H1 (cell line): ENCODE results near the gene BTBD16. TPM values are rescaled to one million over a fixed set of nuclear protein-coding genes. Genes with fewer than 3 reads are reported as not detected.

Experiments
- CTCF ChIA-PET: fragments of 300-600 bp; sonication (Branson Sonifier 250); formaldehyde crosslinking; loops from one replicate; lab custom pipeline; 2021; ENCODE audit not compliant: partially characterized antibody; lab: Charles Lee
- POLR2A ChIA-PET: fragments of 300-600 bp; sonication (Branson Sonifier 250); formaldehyde crosslinking; loops from one replicate; lab custom pipeline; 2021; ENCODE audit warnings: inconsistent platforms; ENCODE audit not compliant: partially characterized antibody; lab: Charles Lee
- DNase-seq, 2 experiments: peaks; one replicate each; pipeline versions ENCODE4 v3.0.0 to v3.0.0-alpha.2; 2010 to 2022; ENCODE audit warnings: low spot score in 2 of 2, low read depth in 1 of 2, mixed read lengths in 1 of 2
- FAIRE-seq: peaks from 2 replicates; lab custom pipeline; 2011; peaks lifted over from hg19 to GRCh38; lab: Jason Lieb, UNC
- H2AFZ ChIP-seq: 2 replicates; pipeline ENCODE4 v1.8.1; 2012; ENCODE audit warnings: low read length, inconsistent platforms
- H2AK5ac ChIP-seq: 2 replicates; pipeline ENCODE4 v1.6.1; 2013; ENCODE audit warnings: low read depth, low read length
- H2BK120ac ChIP-seq: replicated peaks from 2 replicates; pipeline ENCODE3; 2013; ENCODE audit warnings: low read depth, low read length, inconsistent platforms
- H2BK12ac ChIP-seq: 2 replicates; pipeline ENCODE4 v1.6.1; 2013; ENCODE audit warnings: low read depth, low read length
- H2BK15ac ChIP-seq: 2 replicates; pipeline ENCODE4 v1.6.1; 2013; ENCODE audit warnings: low read length
- H2BK20ac ChIP-seq: 2 replicates; pipeline ENCODE4 v1.6.1; 2013; ENCODE audit warnings: low read length
- H2BK5ac ChIP-seq: 2 replicates; pipeline ENCODE4 v1.6.1; 2013; ENCODE audit warnings: low read depth, low read length
- H3K14ac ChIP-seq: 2 replicates; pipeline ENCODE4 v1.6.1; 2013; ENCODE audit warnings: inconsistent platforms; ENCODE audit not compliant: insufficient read length
- H3K18ac ChIP-seq: 2 replicates; pipeline ENCODE4 v1.6.1; 2013; ENCODE audit warnings: low read length; ENCODE audit errors: extremely low read depth
- H3K23ac ChIP-seq: 2 replicates; pipeline ENCODE4 v1.6.1; 2013; ENCODE audit warnings: inconsistent platforms; ENCODE audit not compliant: insufficient read length
- H3K23me2 ChIP-seq: 2 replicates; pipeline ENCODE4 v1.6.1; 2013; ENCODE audit warnings: low read depth, low read length
- H3K27ac ChIP-seq: 2 replicates; pipeline ENCODE4 v1.6.1; 2011; ENCODE audit warnings: low read depth, low read length, inconsistent platforms
- H3K27me3 ChIP-seq, 4 experiments: replicated peaks in 1 of 4; 1 replicate in 1 of 4; 2 replicates in 3 of 4; pipeline versions ENCODE4 v1.6.1 to v1.8.1; 2011 to 2013; ENCODE audit warnings: low read length in 3 of 4, mild to moderate bottlenecking in 3 of 4, inconsistent platforms in 2 of 4, mixed read lengths in 2 of 4, moderate library complexity in 1 of 4; ENCODE audit not compliant: control insufficient read depth in 3 of 4, insufficient read depth in 3 of 4; ENCODE audit errors: extremely low read depth in 1 of 4
- H3K36me3 ChIP-seq, 4 experiments: 2 replicates each; pipeline versions ENCODE4 v1.6.1 to v1.8.1; 2011 to 2013; ENCODE audit warnings: mild to moderate bottlenecking in 4 of 4, low read length in 3 of 4, moderate library complexity in 2 of 4, control low read depth in 1 of 4, inconsistent platforms in 1 of 4; ENCODE audit not compliant: insufficient read depth in 4 of 4, control insufficient read depth in 2 of 4
- H3K4ac ChIP-seq: replicated peaks from 2 replicates; pipeline ENCODE3; 2013; ENCODE audit warnings: low read length, low read depth, mixed read lengths, inconsistent platforms; ENCODE audit not compliant: insufficient read length
- H3K4me1 ChIP-seq, 4 experiments: replicated peaks in 1 of 4; 1 replicate in 1 of 4; 2 replicates in 3 of 4; pipeline versions ENCODE4 v1.6.1 to v1.8.1; 2011 to 2013; ENCODE audit warnings: low read length in 3 of 4, inconsistent platforms in 2 of 4, mixed read lengths in 1 of 4; ENCODE audit not compliant: insufficient read depth in 4 of 4, control insufficient read depth in 3 of 4
- H3K4me2 ChIP-seq, 2 experiments: 2 replicates each; pipeline versions ENCODE4 v1.6.1 to v1.8.1; 2011 to 2013; ENCODE audit warnings: low read depth in 2 of 2, low read length in 2 of 2, control low read depth in 1 of 2, inconsistent platforms in 1 of 2, mild to moderate bottlenecking in 1 of 2; ENCODE audit not compliant: insufficient read depth in 1 of 2
- H3K4me3 ChIP-seq, 4 experiments: fragments of 200-600, 300-600 bp in 1 of 4; sonication (generic), shearing (Covaris generic), sonication (Bioruptor Twin) in 1 of 4; 2 replicates each; pipeline versions ENCODE4 v1.5.1 to v1.8.1; 2011 to 2016; ENCODE audit warnings: low read length in 4 of 4, low read depth in 3 of 4, control low read depth in 2 of 4, inconsistent platforms in 2 of 4, mild to moderate bottlenecking in 2 of 4, mixed read lengths in 1 of 4, moderate library complexity in 1 of 4; ENCODE audit not compliant: insufficient read depth in 2 of 4; ENCODE audit errors: extremely low read depth in 1 of 4
- H3K56ac ChIP-seq: replicated peaks from 2 replicates; pipeline ENCODE3; 2013; ENCODE audit warnings: low read depth, mild to moderate bottlenecking, mixed read lengths, low read length, inconsistent platforms; ENCODE audit not compliant: insufficient read length
- H3K79me1 ChIP-seq: 2 replicates; pipeline ENCODE4 v1.6.1; 2013; ENCODE audit warnings: low read depth, low read length, control low read depth
- H3K79me2 ChIP-seq, 2 experiments: 2 replicates each; pipeline versions ENCODE4 v1.6.1 to v1.8.1; 2012 to 2013; ENCODE audit warnings: low read length in 2 of 2, mild to moderate bottlenecking in 2 of 2, inconsistent platforms in 1 of 2; ENCODE audit not compliant: insufficient read depth in 2 of 2, control insufficient read depth in 1 of 2
- H3K9ac ChIP-seq, 4 experiments: replicated peaks in 1 of 4; 1 replicate in 1 of 4; 2 replicates in 3 of 4; pipeline versions ENCODE4 v1.6.1 to v1.8.1; 2011 to 2013; ENCODE audit warnings: low read depth in 3 of 4, low read length in 3 of 4, control low read depth in 2 of 4, mild to moderate bottlenecking in 2 of 4, moderate library complexity in 2 of 4, inconsistent platforms in 1 of 4; ENCODE audit errors: extremely low read depth in 1 of 4
- H3K9me3 ChIP-seq, 2 experiments: 2 replicates each; pipeline versions ENCODE4 v1.6.1 to v1.8.1; 2012 to 2013; ENCODE audit warnings: mild to moderate bottlenecking in 2 of 2, moderate library complexity in 2 of 2, control low read depth in 1 of 2, inconsistent platforms in 1 of 2, low read depth in 1 of 2, low read length in 1 of 2, mixed read lengths in 1 of 2; ENCODE audit not compliant: insufficient read depth in 2 of 2
- H4K20me1 ChIP-seq, 2 experiments: replicated peaks in 1 of 2; 2 replicates each; pipeline versions ENCODE3 to v1.8.1; 2011 to 2013; ENCODE audit warnings: inconsistent platforms in 2 of 2, low read length in 2 of 2, mild to moderate bottlenecking in 1 of 2; ENCODE audit not compliant: insufficient read depth in 2 of 2, control insufficient read depth in 1 of 2
- H4K5ac ChIP-seq: 2 replicates; pipeline ENCODE4 v1.6.1; 2013; ENCODE audit warnings: low read length, low read depth, mixed read lengths, inconsistent platforms; ENCODE audit not compliant: insufficient read length
- H4K8ac ChIP-seq: 2 replicates; pipeline ENCODE4 v1.8.0; 2013; ENCODE audit warnings: mild to moderate bottlenecking, moderate library complexity, low read length, inconsistent platforms; ENCODE audit not compliant: insufficient read depth; ENCODE audit errors: extremely low read depth
- H4K91ac ChIP-seq: replicated peaks from 2 replicates; pipeline ENCODE3; 2013; ENCODE audit warnings: low read length, mixed read lengths, inconsistent platforms; ENCODE audit not compliant: insufficient read length
- BACH1 ChIP-seq: IDR thresholded peaks from 2 replicates; pipeline ENCODE4 v1.6.1; 2012; ENCODE audit warnings: low read length, improper control_type of control experiment
- BCL11A ChIP-seq, 2 experiments: IDR thresholded peaks; one replicate each; pipeline ENCODE4 v1.6.1; 2011; ENCODE audit warnings: low read depth in 2 of 2, low read length in 2 of 2, mild to moderate bottlenecking in 2 of 2
- KDM5A ChIP-seq: fragments of 200-600 bp; IDR thresholded peaks from 2 replicates; pipeline ENCODE4 v1.7.1; 2012; ENCODE audit warnings: mild to moderate bottlenecking, low read length, inconsistent platforms, mixed read lengths
- POLR2AphosphoS5 ChIP-seq: IDR thresholded peaks from 2 replicates; pipeline ENCODE4 v1.6.1; 2011; ENCODE audit warnings: low read depth, low read length
- RBBP5 ChIP-seq: IDR thresholded peaks from 2 replicates; pipeline ENCODE4 v1.7.1; 2012; ENCODE audit warnings: low read depth, mild to moderate bottlenecking, inconsistent platforms, low read length, moderate library complexity, borderline replicate concordance
- RXRA ChIP-seq: IDR thresholded peaks from 2 replicates; pipeline ENCODE4 v1.6.1; 2011; ENCODE audit warnings: low read depth, mild to moderate bottlenecking, low read length, moderate library complexity; ENCODE audit not compliant: insufficient read depth
- SP1 ChIP-seq: IDR thresholded peaks from 2 replicates; pipeline ENCODE4 v1.6.1; 2011; ENCODE audit warnings: low read depth, low read length
- TCF12 ChIP-seq: IDR thresholded peaks from 2 replicates; pipeline ENCODE4 v1.6.1; 2011; ENCODE audit warnings: low read depth, mild to moderate bottlenecking, low read length
- WGBS, 2 experiments: shearing (Covaris generic) in 1 of 2; methylation state at CpG; one replicate each; pipeline versions ENCODE4 v1.1.6 to v1.1.7; 2013 to 2015; ENCODE audit warnings: low lambda C conversion rate in 2 of 2, mixed read lengths in 2 of 2, inconsistent platforms in 1 of 2, low coverage in 1 of 2, missing lambda C conversion rate in 1 of 2; ENCODE audit not compliant: insufficient replicate concordance in 2 of 2, insufficient coverage in 1 of 2, insufficient read length in 1 of 2; ENCODE audit errors: extremely low coverage in 1 of 2, missing lambda C conversion rate in 1 of 2; 5-methylcytosine and 5-hydroxymethylcytosine counted together
- polyA plus RNA-seq, 7 experiments: library from polyadenylated mRNA; depleted of rRNA in 3 of 7; stranded (reverse) in 5 of 7; unstranded in 2 of 7; fragments of >200 nt in 5 of 7; fragments of 200-250 nt in 2 of 7; gene quantifications; 1 replicate in 5 of 7; 2 replicates in 1 of 7; 4 replicates in 1 of 7; pipeline versions ENCODE4 v1.2.1 to v1.2.3, GENCODE V29; 2011 to 2013; ENCODE audit warnings: missing spikeins in 2 of 7, mixed read lengths in 2 of 7
- total RNA-seq: library from RNA; stranded (reverse); fragmentation: NEBNext Ultra II Directional; extraction: Animal tissue kit (Norgen Biotek cat#: 25700); gene quantifications from 2 replicates; pipeline ENCODE4 v1.2.1, GENCODE V29; 2021

The BTBD16 gene
- total and polyA plus RNA-seq, 2 of the 8 experiments (the other 6 are each of a cell fraction or from before 2014, with no cell fraction given), result 0.05 TPM; not detected in 1

DNA sequence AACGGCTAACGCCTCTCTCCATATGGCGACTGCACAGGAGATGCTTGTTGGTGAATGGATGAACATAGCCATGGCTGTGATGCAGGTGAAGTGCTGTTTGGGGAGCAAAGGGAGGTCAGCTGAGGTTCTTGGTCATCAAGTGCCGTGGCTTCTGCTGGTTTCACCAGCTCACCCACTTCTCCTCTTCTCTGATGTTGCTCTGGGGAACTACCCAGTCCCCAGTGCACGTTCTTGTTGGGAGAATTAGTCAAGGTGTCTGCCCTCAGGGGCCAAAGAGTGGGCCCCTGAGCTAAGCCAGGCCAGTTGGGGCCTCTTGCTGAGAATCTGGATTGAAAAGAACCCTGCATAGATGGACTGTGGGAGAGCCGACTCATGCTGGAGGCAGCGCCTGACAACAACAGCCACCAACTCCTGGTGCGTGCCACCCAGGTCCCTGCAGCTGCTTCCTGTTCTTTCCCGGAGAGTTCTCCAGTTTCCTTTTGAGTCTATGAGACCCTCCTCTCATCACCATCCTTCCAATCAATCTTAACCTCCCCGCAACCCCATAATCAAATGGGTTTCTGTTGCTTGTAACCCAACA lies 3.0 kb downstream of the BTBD16 start:
- Histone ChIP-seq H4K20me1 (peaks cover 0 to 2% of the 10 kb centered on the region in 2 experiments), H3K23me2 (no peaks in the 10 kb centered on the region), H3K4ac (no peak overlapping the region), H2BK12ac (no peak overlapping the region), H2BK5ac (no peak overlapping the region), H3K79me1 (no peaks in the 10 kb centered on the region), H3K9me3 (no peaks in the 10 kb centered on the region), H3K27ac (no peak overlapping the region), H2AK5ac (no peak overlapping the region), H2BK20ac (no peak overlapping the region), H3K4me3 (no peak overlapping the region), H3K14ac (no peak overlapping the region), H3K18ac (no peak overlapping the region), H4K5ac (no peak overlapping the region), H3K4me1 (peaks cover 0 to 2% (median 0%) of the 10 kb centered on the region in 4 experiments; a peak in 2 of 7 replicates), H4K8ac (no peak overlapping the region), H2AFZ (no peak overlapping the region), H3K4me2 (no peak overlapping the region), H3K36me3 (peaks cover 0 to 4% (median under 1%) of the 10 kb centered on the region in 4 experiments; a peak in 1 of 8 replicates), H3K9ac (peak overlapping the region in 1 of 4 experiments; percentile 21; a peak in 1 of 7 replicates), H3K56ac (no peak overlapping the region), H3K27me3 (no peaks in the 10 kb centered on the region; a peak in 1 of 7 replicates), H2BK120ac (no peak overlapping the region), H4K91ac (no peak overlapping the region), H2BK15ac (no peak overlapping the region), H3K23ac (no peak overlapping the region), H3K79me2 (no peaks in the 10 kb centered on the region)
- WGBS, 2 experiments, result 88% methylated on average over 10 of the region's 10 CpGs; no CpG with 5 or more reads in 1 of the 2 experiments
- FAIRE-seq (no peak), DNase-seq (no peak)
- ChIA-PET CTCF (interaction anchor here (1.0 to 1.2 kb wide), 2 partner anchors 241 to 285 kb away, joined by 3 to 4 read pairs; no protein-coding TSS in a partner anchor), POLR2A (no interaction called here)
- TF ChIP-seq RBBP5 (no peak), BACH1 (no peak), POLR2AphosphoS5 (no peak), SP1 (no peak), RXRA (no peak), KDM5A (no peak), BCL11A (IDR thresholded peaks at IDR 0.05; ENCODE audit: low read depth in 2 of 2, low read length in 2 of 2) (no peak), TCF12 (no peak)
